ENCODE measurements around the gene TEX29. TPM values are rescaled to one million over a fixed set of nuclear protein-coding genes. Genes with fewer than 3 reads are reported as not detected.

TEX29 gene
- total RNA-seq, 3 donors from 2014 or later = 0.64 TPM; not detected in 2

- Histone ChIP-seq H3K4me1 (no peaks in the 10 kb centered on the region), H3K9me3 (peaks cover 16 to 19% of the 10 kb centered on the region in 2 donors), H3K27me3 (no peaks in the 10 kb centered on the region), H3K4me3 (no peak overlapping the region), H3K36me3 (no peaks in the 10 kb centered on the region), H3K27ac (no peak overlapping the region)
- DNase-seq (ENCODE audit: low spot score in 2 of 2) = no peak
- intact Hi-C loops (cut with DNase I; ENCODE audit: low total_unique reads) = no loop called here
- TF ChIP-seq POLR2AphosphoS5 (IDR thresholded peaks at IDR 0.05) (no peak), POLR2A (IDR thresholded peaks at IDR 0.05) (no peak), CTCF (IDR thresholded peaks at IDR 0.05) (no peak)
These were observed 6.5 kb upstream of the TEX29 start for GRCh38 chr13:111313911-111314425.

GRCh38 chr13:111314852-111315251 is 5.6 kb upstream of the TEX29 start:
- H3K4me1 ChIP-seq = no peaks in the 10 kb centered on the region
- TF ChIP-seq CTCF (IDR thresholded peaks at IDR 0.05) (no peak), POLR2A (IDR thresholded peaks at IDR 0.05) (no peak), POLR2AphosphoS5 (IDR thresholded peaks at IDR 0.05) (no peak)
- no peaks in the 10 kb centered on the region for H3K27me3 ChIP-seq
- no peak for DNase-seq (ENCODE audit: low spot score in 2 of 2)
- intact Hi-C loops (cut with DNase I; ENCODE audit: low total_unique reads) = no loop called here
- H3K9me3 ChIP-seq = peaks cover 16 to 19% of the 10 kb centered on the region in 2 donors
- H3K27ac ChIP-seq = no peak overlapping the region
- H3K36me3 ChIP-seq = no peaks in the 10 kb centered on the region
- no peak overlapping the region for H3K4me3 ChIP-seq

GRCh38 chr13:111315347-111315995 is 5.0 kb upstream of the TEX29 start:
- Histone ChIP-seq H3K4me1 (no peaks in the 10 kb centered on the region), H3K36me3 (no peaks in the 10 kb centered on the region), H3K27me3 (no peaks in the 10 kb centered on the region), H3K4me3 (no peak overlapping the region), H3K9me3 (peaks cover 16 to 19% of the 10 kb centered on the region in 2 donors), H3K27ac (no peak overlapping the region)
- no peak for TF ChIP-seq POLR2A (IDR thresholded peaks at IDR 0.05)
- TF ChIP-seq CTCF (IDR thresholded peaks at IDR 0.05) = no peak
- no peak for TF ChIP-seq POLR2AphosphoS5 (IDR thresholded peaks at IDR 0.05)
- intact Hi-C loops (cut with DNase I; ENCODE audit: low total_unique reads) = no loop called here
- no peak for DNase-seq (ENCODE audit: low spot score in 2 of 2)

- Histone ChIP-seq H3K27me3 (no peaks in the 10 kb centered on the region), H3K9me3 (peaks cover 16 to 19% of the 10 kb centered on the region in 2 donors), H3K4me3 (no peak overlapping the region), H3K27ac (no peak overlapping the region), H3K36me3 (no peaks in the 10 kb centered on the region), H3K4me1 (no peaks in the 10 kb centered on the region)
- TF ChIP-seq POLR2AphosphoS5 (IDR thresholded peaks at IDR 0.05) = no peak
- DNase-seq (ENCODE audit: low spot score in 2 of 2) = no peak
- intact Hi-C loops (cut with DNase I; ENCODE audit: low total_unique reads) = no loop called here
These were observed 4.2 kb upstream of the TEX29 start for GRCh38 chr13:111316161-111316730.

GRCh38 chr13:111317042-111317550 is 3.3 kb upstream of the TEX29 start:
- no peaks in the 10 kb centered on the region for H3K36me3 ChIP-seq
- H3K27me3 ChIP-seq = no peaks in the 10 kb centered on the region
- H3K4me3 ChIP-seq = no peak overlapping the region
- H3K27ac ChIP-seq = no peak overlapping the region
- intact Hi-C loops (cut with DNase I; ENCODE audit: low total_unique reads) = no loop called here
- H3K9me3 ChIP-seq = peaks cover 10 to 14% of the 10 kb centered on the region in 2 donors
- H3K4me1 ChIP-seq = no peaks in the 10 kb centered on the region
- no peak for DNase-seq (ENCODE audit: low spot score in 2 of 2)
- no peak for TF ChIP-seq POLR2AphosphoS5 (IDR thresholded peaks at IDR 0.05)
- TF ChIP-seq CTCF (IDR thresholded peaks at IDR 0.05) = no peak
